HG02870 (cell line): ENCODE results near the gene SLC22A6.

Experiments used
- ATAC-seq: cut with Tn5 transposase; IDR thresholded peaks from one replicate; pipeline ENCODE4 v1.9.1; 2021; ENCODE audit warnings: mild to moderate bottlenecking, moderate library complexity; ENCODE audit not compliant: unreplicated experiment

The SLC22A6 gene

DNA sequence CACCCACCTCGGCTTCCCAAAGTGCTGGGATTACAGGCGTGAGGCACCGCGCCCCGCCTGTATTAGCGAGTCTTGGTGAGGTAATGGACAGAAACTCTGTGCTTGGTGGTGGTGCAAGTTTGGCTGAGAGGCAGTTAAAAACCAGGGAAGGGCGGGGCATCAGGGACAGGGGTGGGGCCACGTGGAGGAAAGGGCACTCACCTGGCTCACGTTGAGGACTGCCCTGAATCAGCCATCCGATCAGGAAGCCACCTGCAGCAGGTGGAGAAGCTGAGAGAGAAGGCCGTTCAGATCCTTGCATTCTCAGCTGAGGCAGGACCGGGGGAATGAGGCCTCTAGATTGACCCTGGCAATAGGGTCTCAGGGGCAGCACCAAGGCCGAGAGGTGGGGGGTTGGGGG lies 51.5 kb downstream of the SLC22A6 start:
- ATAC-seq = no peak

GRCh38 chr11:62931499-62932278 lies 53.1 kb downstream of the SLC22A6 start:
- ATAC-seq = no peak

DNA sequence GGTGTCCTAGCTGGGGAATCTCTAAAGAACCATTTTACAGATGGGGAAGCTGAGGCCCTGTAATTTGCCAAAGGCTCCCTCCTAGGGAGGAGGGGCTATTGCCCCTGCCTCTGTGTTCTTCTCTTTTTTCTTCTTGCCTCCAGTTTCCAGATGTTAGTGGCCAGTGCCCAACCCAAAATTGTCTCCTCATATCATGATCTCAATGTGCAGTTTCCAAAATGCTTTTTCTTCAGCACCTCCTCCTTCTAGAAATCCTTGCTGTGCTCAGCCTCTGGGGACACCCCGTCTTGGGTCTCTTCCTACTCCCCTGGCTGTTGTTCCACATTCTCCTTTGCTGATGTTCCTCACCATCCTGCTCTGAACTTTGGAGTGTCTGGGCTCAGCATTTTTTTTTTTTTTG lies 54.1 kb downstream of the SLC22A6 start:
- ATAC-seq = no peak

DNA sequence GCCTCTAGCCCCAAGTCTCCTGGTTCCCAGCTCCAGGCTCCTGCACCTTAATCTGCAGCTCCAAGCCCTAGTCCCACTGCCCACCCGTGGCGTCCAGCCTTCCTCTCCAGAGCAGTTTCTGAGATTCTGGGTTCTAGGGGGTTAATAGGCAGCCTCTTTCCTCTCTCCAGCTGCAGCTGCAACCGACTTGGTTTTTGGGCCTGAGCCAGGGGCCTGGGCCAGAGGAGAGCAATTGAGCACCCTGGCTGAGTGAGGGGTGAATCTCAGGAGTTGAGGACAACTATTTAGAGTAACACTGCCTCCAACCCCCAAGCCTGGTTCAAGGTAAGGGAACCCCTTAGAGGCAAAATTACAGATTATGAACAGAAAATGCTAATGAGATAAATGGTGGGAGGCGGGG lies 54.6 kb downstream of the SLC22A6 start:
- ATAC-seq = no peak

DNA sequence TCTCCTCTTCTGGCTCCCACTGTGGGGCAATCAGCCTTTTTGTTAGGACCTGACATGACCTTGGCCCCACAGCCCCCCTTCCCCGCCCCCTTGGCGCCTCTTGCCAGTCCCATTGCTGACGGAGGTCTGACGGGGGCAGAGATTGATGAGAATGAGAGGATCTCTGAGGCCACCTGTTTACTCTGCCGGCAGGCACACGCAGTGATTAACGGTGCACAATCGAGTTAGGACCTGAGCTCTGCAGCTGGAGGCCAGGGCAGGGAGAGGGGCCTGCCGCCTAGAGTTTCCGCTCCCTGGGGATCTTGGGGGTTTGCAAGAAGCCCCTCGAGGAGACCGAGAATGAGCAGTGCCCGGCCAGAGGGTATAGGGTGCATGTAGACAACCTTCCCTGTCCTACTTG lies 56.8 kb downstream of the SLC22A6 start:
- ATAC-seq = no peak

GRCh38 chr11:62926680-62927455 lies 57.9 kb downstream of the SLC22A6 start:
- no peak for ATAC-seq
